NT2/D1 (cell line): ENCODE results near the gene NUDC.

Experiments
- DNase-seq: peaks from one replicate; pipeline ENCODE4 v3.0.0-alpha.2; 2011; ENCODE audit warnings: low read depth, low spot score
- H3K27me3 ChIP-seq: 2 replicates; pipeline ENCODE4 v1.6.0; 2011; ENCODE audit warnings: mild to moderate bottlenecking; ENCODE audit not compliant: insufficient read length, insufficient read depth
- H3K36me3 ChIP-seq: 2 replicates; pipeline ENCODE4 v1.6.1; 2011; ENCODE audit warnings: mild to moderate bottlenecking, low read length, mixed read lengths; ENCODE audit not compliant: insufficient read depth, insufficient read length
- H3K4me1 ChIP-seq: 2 replicates; pipeline ENCODE4 v1.5.1; 2011; ENCODE audit not compliant: insufficient read depth, insufficient read length
- H3K4me3 ChIP-seq: 2 replicates; pipeline ENCODE4 v1.5.1; 2011; ENCODE audit warnings: low read depth; ENCODE audit not compliant: insufficient read length
- H3K9ac ChIP-seq: 2 replicates; pipeline ENCODE4 v1.6.0; 2011; ENCODE audit warnings: low read depth; ENCODE audit not compliant: insufficient read length
- H3K9me3 ChIP-seq: 2 replicates; pipeline ENCODE4 v1.5.1; 2011; ENCODE audit warnings: mild to moderate bottlenecking, low read length; ENCODE audit not compliant: insufficient read depth
- SUZ12 ChIP-seq: IDR thresholded peaks from 2 replicates; pipeline ENCODE4 v1.6.1; 2011; ENCODE audit not compliant: insufficient read length, insufficient read depth; ENCODE audit errors: extremely low read depth
- YY1 ChIP-seq: IDR thresholded peaks from 2 replicates; pipeline ENCODE4 v1.6.1; 2011; ENCODE audit not compliant: insufficient read length, insufficient read depth
- ZNF274 ChIP-seq: IDR thresholded peaks from 2 replicates; pipeline ENCODE4 v1.6.1; 2011; ENCODE audit warnings: mild to moderate bottlenecking, low read depth, low read length

The NUDC gene

DNA sequence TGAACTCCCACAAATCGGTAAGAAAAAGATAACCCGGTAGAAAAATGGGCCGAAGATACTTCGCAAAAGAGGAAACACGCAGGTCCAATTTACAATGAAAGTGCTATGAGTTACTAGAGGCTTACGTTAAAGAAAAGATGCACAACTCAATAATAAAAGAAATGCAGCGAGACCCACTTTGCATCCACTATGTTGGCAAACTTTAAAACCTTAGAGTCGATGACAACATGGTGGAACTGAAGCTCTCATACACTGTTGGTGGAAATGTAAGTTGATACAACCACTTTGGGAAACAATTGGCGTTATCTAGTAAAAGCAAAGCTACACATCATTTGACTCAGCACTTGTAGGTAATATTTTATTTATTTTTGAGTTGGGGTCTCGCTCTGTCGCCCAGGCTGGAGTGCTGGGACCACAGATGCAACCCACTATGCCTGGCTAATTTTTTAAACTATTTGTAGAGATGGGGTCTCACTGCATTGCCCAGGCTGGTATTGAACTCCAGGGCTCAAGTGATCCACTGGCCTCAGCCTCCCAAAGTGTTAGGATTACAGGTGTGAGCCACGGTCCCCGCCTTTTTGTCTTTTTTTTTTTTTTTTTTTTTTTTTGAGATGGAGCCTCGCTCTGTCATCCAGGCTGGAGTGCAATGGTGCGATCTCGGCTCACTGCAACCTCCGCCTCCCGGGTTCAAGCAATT lies 20.6 kb upstream of the NUDC start:
- no peaks in the 10 kb centered on the region for H3K4me1 ChIP-seq

DNA sequence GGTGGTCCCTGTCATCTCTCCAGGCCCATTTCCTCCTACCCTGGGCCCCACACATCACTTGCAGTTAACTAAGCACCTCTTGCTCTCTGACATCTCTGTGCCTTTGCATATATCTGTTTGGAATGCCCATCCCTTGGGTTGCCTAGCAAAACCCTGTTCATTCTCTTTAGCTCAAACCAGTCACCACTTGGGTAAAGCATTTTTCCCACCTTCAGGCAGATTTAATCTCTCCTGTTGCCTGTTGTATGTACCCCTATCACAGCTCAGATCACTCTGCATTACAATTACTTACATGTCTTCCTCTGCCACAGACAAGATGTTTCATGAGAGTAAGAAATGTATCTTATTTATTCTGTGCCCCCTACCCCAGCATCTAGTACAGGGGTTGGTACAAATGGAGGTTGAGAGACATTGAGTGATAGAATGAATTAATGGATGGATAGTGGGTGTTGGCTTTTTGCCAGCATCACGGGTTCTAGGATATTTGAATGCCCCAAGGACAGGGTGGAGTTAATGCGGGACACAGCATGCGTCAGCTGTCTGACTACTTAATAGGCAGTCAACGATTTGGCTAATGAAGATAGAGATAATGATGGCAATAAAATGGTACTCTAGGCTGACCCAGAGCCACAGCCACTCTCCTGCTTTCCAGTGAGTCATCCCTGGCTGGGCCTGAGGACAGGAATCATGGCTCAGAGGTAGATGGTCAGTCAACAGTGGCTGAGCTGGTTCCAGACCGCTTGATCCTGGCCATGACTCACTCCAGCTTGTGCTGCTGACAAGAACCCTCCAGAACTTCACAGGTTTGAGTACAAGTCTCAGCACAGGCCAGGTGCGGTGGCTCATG lies 14.2 kb upstream of the NUDC start:
- TF ChIP-seq SUZ12: no peak
- no peak for TF ChIP-seq YY1
- no peak for TF ChIP-seq ZNF274
- Histone ChIP-seq H3K9me3 (no peaks in the 10 kb centered on the region), H3K9ac (no peak overlapping the region), H3K4me1 (no peaks in the 10 kb centered on the region), H3K4me3 (no peak overlapping the region), H3K27me3 (no peaks in the 10 kb centered on the region), H3K36me3 (no peaks in the 10 kb centered on the region)
- DNase-seq: no peak

More for the DNA sequence above, 20.6 kb upstream of the NUDC start:
- TF ChIP-seq SUZ12 (no peak), YY1 (no peak), ZNF274 (no peak)
- Histone ChIP-seq H3K9me3 (no peaks in the 10 kb centered on the region), H3K27me3 (no peaks in the 10 kb centered on the region), H3K36me3 (peaks cover 36% of the 10 kb centered on the region), H3K4me3 (peak overlapping the region; percentile 93), H3K9ac (peak overlapping the region; percentile 97)
- no peak for DNase-seq

DNA sequence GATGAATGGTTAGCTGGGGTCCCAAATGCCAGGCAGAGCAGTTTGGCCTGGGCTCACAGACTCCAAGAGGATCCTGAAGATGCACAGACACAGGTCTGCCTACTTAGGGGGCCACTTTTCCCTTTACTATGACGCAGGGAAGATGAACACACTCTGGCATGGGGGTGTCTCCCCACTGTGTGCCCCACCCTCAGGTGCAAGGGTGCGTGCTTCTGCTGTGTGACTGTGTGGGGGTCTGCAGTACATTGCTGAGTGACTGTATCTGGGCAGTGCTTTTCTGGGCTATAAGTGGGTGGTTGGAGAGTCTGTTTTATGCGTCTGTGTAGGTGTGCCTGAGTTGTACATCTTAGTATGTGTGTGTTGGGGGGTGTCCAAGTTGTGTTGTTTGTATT lies 11.6 kb upstream of the NUDC start:
- no peaks in the 10 kb centered on the region for H3K27me3 ChIP-seq
- H3K9me3 ChIP-seq: no peaks in the 10 kb centered on the region
- H3K9ac ChIP-seq: no peak overlapping the region
- no peaks in the 10 kb centered on the region for H3K36me3 ChIP-seq
- no peak overlapping the region for H3K4me3 ChIP-seq
- TF ChIP-seq ZNF274 (no peak), SUZ12 (no peak), YY1 (no peak)
- peaks cover 4% of the 10 kb centered on the region for H3K4me1 ChIP-seq
- no peak for DNase-seq

DNA sequence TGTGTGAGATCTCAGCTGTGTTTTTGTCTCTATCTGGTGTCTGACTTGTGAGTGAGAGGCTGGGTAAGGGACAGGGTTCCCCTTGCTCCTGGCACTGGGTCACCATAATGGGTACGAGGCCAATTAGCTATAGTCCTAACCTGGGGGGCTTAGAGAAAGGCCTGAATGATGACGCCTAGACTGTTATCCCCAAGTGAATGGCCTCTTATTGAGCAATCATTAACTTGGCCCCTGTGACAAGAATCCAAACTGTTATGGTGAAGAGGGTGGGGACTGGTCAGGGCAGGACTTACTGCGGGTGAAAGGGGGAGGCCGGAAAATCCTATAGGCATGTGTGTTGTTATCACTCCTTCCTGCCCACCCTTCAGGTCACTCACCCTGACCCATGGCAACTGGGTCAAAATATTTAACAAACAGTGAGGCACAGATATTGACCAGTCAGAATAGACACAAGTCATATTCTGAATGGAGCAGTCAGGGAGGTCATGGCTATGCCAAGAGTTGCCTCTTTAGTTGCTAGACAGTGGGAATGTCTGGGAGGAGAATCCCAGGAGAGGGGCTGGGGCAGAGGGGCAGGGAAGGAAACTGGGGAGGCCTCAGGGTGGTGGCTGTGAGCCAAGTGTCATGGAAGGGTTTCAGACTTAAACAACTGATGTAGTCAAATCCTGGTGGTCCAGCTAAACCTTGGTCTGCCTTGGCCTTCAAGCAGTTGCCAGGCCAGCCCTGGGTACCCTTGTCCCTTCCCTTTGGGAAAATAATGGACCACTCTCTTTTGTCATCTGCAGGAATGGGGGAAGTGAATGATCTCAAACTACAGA lies 11.0 kb upstream of the NUDC start:
- H3K4me3 ChIP-seq: no peak overlapping the region
- no peaks in the 10 kb centered on the region for H3K27me3 ChIP-seq
- peaks cover 4% of the 10 kb centered on the region for H3K4me1 ChIP-seq
- TF ChIP-seq SUZ12: no peak
- no peak for TF ChIP-seq ZNF274
- TF ChIP-seq YY1: no peak
- no peaks in the 10 kb centered on the region for H3K9me3 ChIP-seq
- H3K9ac ChIP-seq: no peak overlapping the region
- H3K36me3 ChIP-seq: no peaks in the 10 kb centered on the region
- no peak for DNase-seq

DNA sequence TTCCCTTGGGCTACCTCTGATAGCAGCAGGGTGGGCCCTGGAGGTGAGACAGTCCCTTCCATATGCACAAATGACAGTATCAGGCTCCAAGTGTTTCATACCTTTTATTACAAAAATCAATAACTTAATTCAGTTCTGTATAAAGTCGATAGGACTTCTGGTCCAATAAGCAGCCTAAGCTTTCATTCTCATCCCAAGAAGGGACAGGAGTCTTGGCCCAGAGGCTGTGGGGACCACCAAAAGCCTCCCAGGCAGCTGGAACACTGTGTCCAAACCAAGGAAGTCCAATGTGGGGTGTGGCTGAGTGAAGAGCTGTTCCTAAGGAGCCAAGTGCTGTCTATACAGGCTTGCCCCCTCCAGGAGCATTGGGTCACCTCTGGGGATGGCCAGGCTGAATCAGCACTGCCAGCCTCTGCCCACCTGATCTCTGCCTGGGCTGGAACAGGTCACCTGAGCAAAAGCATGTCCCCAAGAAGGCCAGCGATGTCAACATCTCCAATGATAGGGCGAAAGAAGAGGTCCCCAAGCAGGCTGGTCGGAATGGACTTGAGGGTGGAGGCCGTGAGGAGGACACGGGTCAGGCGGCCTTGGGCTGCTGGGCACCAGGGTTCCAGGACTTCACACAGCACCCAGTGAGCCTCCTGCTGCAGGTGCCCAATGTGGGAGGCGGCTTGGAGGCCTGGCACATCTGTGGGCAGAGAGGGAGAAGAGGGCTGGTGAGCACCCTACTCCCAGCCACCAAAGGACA lies 10.0 kb upstream of the NUDC start:
- no peak for TF ChIP-seq ZNF274
- TF ChIP-seq SUZ12: no peak
- no peak for TF ChIP-seq YY1
- Histone ChIP-seq H3K36me3 (no peaks in the 10 kb centered on the region), H3K9ac (no peak overlapping the region), H3K9me3 (no peaks in the 10 kb centered on the region), H3K27me3 (no peaks in the 10 kb centered on the region), H3K4me3 (no peak overlapping the region), H3K4me1 (peaks cover 4% of the 10 kb centered on the region)
- no peak for DNase-seq

DNA sequence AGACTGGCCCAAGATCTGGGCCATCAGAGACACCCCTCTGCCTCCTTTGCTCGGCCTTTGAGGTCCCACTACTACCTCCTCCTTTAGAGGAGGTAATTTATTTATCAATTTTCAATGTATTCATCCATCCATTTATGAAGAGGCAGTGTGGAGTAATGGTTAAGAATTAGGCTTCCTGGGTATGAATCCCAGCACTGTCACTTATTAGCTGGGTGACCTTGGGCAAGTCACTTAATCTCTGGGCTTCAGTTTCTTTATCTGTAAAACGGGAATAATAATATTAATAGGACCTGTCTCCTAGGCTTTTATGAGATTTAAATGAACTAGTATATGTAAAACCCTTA lies 9.4 kb upstream of the NUDC start:
- no peak for DNase-seq
- no peaks in the 10 kb centered on the region for H3K27me3 ChIP-seq
- no peak overlapping the region for H3K4me3 ChIP-seq
- H3K9me3 ChIP-seq: no peaks in the 10 kb centered on the region
- peaks cover 4% of the 10 kb centered on the region for H3K4me1 ChIP-seq
- no peaks in the 10 kb centered on the region for H3K36me3 ChIP-seq
- TF ChIP-seq ZNF274 (no peak), SUZ12 (no peak), YY1 (no peak)
- H3K9ac ChIP-seq: no peak overlapping the region
